DMS 273 (cell line): ENCODE measurements around the gene GALNT12.

ENCODE experiments used
- DNase-seq: peaks from one replicate; lab custom pipeline; 2025; ENCODE audit not compliant: unreplicated experiment; lab: John Stamatoyannopoulos, UW

Gene GALNT12

GRCh38 chr9:98830554-98830953 is 23.1 kb downstream of the GALNT12 start:
- DNase-seq: no peak

DNA sequence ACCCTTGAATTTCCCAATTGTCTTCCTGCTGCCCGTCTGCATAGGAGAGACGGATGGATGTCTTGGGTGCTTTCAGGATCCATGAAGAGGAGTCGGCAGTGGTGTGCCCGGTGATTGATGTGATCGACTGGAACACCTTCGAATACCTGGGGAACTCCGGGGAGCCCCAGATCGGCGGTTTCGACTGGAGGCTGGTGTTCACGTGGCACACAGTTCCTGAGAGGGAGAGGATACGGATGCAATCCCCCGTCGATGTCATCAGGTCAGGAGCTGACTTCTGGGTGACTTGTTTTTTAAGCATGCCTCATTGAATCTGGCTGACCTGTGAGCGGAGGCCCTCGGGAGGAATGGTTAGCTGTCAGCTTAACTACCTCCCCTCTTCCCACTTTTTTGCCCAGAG is 24.2 kb downstream of the GALNT12 start:
- no peak for DNase-seq

GRCh38 chr9:98832768-98833089 is 25.3 kb downstream of the GALNT12 start:
- DNase-seq: no peak

DNA sequence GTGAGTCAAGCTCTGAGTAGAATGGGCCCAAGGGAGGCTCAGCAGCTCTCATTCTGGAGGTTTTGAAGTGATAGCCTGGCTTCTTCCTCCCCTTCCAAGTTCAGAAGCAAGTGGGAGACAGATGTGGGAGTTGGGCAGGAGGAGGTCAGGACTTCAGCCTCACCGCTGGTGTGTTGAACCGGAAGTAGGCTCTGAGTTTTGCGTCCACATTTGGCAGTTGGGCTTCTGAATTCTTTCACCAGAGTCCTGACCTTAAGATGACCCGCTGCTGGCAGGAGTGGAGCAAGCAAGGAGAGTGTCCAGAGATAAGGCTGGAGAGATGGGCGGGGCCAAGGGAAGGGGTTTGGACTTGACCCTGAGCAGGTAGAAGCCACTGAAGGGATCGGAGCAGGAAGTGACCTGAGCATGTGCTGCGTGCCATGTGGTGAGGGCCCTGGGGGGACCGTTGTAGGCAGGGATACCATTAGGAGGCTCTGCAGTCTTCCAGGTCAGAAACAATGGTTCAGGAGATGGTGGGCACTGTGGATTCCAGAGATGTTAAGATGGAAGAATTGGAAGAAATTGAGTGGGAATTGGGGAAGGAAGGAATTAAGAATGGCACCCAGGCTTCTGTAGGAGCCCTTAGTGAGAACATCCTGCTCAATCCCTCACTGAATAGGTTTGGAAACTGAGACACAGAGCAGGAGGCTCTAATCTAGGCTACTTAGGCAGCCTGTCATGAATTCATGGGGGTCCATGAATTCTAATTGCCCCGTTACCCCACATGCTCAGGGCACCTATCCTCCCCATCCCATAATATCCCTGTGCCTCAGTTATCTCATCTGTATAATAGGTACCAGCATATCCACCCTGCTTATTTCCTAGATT is 25.9 kb downstream of the GALNT12 start:
- no peak for DNase-seq

- DNase-seq: no peak
Observed at GRCh38 chr9:98834386-98834785, 26.9 kb downstream of the GALNT12 start.

DNA sequence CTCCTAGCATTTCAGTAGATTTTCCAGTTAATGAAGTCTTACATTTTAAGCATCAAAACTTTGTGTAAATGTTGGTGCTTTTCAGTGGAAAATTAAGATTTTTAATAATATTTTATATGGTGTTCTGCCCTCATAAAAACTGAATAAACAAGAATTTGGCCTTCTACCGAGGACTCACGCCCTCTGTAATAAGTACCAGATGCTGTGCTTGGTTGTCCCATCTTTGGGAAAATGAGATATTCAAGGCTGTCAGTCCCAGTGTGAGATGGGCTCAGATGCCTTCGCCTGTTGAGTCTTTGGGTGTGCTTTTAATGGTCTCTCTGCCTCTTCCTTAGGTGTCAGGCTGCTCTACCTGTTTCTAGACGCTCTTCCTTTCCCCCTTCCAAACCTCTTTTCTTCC is 28.7 kb downstream of the GALNT12 start:
- DNase-seq: no peak

DNA sequence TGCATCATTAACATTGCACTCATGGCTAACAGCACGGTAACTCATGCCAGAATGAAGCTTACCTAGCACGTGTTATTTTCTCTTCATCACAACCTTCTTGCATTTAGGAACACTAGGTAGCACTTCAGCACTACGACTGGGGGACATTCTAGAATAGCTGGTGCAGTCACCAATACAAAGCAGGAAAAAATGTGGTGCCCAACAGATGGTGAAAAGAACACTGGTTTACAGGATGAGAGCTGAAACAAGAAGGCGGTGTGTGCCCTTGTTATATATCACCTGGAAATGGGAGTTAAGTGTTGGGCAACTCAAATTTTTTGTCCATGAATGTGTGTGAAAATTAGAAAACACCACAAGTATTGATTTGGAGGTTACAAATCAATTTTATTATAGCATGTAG is 30.0 kb downstream of the GALNT12 start:
- no peak for DNase-seq

GRCh38 chr9:98838155-98838867 is 30.8 kb downstream of the GALNT12 start:
- peak; percentile 76 for DNase-seq

DNA sequence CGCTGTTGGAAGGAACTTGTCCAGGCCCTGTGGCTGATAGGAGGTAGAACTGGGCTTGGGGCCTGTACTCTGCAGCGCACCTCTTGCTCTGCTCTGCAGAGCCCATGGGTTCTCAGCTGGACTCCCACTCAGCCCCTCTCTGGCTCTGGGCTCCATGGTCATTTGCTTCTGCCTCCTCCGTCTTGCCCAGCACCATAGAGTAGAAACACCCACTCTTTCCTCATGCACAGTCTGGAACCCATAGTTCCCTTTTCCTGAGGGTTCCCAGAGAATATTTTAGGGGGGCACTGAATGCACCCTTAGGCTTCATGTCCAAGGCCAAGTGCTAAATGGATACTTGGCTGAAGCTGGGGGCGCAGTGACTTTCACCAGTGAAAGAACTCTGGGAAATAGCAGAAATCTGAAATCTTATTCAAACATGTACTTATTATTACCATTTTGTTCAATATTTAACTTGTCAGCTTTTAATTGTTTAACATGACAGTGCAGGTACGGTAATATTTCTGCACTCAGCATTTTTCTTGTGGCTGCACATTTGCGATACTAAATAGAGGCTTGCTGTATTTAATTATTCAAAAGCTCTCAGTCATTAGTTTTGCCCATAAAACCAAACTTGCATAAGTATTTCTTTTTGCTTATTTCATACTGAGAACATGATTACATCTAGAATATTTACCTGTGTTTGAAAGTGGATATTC is 31.5 kb downstream of the GALNT12 start:
- DNase-seq: no peak

GRCh38 chr9:98839724-98840123 is 32.3 kb downstream of the GALNT12 start:
- DNase-seq: no peak

- DNase-seq: no peak
Observed at GRCh38 chr9:98842510-98842909, 35.0 kb downstream of the GALNT12 start.

DNA sequence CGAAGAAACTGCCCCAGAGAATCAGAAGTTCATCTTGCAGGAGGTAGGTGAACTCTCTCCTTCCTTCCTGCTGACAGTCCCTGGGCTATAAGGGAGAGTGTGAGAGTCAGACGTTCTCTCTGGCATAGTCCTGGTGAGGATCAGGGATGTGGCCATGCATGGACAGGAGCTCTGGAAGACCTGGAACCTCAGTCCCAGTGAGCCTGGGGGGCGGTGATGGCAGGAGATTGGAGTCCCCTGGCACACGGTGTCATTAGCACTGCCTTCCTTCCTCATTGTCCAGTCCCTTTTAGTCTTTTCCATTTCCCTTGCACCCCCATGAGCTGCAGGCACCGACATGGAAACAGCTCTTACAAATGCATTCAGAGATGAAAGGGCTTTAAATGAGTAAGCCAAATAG is 38.6 kb downstream of the GALNT12 start:
- DNase-seq: no peak

DNA sequence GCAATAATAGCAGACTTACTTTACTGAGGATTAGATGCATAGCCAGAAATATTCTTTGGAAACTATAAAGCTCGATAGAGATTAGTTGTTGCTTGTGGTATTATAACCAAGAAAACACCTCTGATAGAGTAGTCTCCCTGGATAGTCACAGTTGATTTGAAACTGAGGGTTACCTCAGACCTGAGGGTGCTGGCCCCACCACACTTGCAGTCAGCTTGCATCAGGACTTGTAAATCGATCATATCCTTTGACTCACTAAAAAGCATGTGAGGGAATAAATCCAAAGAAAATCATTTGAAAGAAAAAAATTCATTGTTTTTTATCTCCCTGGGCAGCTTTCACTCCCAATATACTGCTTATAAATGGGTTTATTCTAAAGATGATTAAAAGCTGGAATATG is 39.4 kb downstream of the GALNT12 start:
- no peak for DNase-seq

DNA sequence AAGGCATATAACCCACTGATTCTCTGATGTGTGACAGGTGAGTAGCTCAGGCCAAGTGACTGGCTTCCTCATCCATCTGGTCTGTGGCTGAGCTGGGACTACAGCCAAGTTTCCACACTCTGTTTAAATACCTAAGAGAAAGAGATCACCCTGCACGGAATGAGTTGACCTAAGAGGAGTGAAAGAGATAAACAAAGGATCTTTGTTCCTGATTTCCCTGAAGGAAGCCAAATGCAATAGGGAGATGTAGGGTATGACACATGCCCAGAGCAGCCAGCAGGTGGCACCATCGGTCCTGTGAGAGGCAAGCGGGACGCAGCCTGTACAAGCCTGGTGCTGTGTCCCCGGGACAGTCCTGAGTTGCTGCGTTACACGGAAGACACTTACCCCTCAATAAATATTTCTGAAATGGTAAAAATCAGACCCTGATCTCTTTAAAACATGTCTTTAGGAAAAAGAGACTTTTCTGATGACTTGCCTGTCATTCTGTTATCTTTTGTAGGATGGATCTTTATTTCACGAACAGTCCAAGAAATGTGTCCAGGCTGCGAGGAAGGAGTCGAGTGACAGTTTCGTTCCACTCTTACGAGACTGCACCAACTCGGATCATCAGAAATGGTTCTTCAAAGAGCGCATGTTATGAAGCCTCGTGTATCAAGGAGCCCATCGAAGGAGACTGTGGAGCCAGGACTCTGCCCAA is 41.1 kb downstream of the GALNT12 start:
- DNase-seq: peak; percentile 89

DNA sequence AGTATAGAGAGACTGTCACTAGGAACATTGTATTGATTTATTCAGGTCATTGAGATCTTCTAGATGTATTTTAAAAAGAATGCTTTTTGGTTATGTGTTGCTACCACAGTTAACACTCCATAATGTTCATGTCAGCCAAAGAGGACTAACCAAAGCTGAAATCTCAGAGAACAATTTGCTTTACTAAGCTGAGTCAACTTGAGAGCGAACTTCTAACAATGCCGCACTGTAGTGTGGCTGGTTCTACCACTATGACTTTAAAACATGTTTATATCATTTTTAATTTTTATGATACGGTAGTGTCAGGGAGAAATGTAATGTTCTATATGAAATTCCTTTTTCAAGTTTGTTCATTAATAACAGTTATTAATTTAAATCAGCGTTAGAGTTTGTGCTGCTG is 42.1 kb downstream of the GALNT12 start:
- DNase-seq: no peak

GRCh38 chr9:98850851-98851729 is 43.6 kb downstream of the GALNT12 start:
- DNase-seq: no peak

DNA sequence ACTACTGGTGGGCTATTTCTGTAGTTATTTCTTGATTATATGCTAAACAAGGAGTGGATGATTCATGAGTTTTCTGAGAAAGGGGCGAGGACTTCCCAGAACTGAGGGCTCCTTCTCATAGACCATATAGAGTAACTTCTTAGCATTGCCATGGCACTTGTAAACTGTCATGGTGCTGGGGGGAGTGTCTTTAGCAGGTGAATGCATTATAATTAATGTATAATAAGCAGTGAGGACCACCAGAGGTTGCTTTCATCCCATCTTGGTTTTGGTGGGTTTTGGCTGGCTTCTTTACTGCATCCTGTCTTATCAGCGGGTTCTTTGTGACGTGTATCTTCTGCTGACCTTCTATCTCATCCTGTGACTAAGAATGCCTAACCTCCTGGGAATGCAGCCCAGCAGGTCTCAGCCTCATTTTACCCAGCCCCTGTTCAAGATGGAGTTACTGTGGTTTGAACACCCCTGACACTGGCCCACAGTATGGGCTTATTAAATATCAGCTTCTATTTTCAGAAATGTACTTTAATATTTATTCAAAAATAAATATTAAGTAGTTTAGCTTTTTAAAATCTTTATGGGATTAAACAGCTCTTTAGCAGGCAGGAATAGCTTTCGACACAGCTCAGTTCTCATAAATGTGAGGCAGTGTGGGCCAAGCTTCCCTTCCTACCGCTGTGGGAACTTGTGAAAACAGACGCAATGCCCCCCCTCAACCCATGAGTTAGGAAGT is 44.4 kb downstream of the GALNT12 start:
- DNase-seq: no peak

GRCh38 chr9:98852460-98852734 is 44.9 kb downstream of the GALNT12 start:
- DNase-seq: no peak

DNA sequence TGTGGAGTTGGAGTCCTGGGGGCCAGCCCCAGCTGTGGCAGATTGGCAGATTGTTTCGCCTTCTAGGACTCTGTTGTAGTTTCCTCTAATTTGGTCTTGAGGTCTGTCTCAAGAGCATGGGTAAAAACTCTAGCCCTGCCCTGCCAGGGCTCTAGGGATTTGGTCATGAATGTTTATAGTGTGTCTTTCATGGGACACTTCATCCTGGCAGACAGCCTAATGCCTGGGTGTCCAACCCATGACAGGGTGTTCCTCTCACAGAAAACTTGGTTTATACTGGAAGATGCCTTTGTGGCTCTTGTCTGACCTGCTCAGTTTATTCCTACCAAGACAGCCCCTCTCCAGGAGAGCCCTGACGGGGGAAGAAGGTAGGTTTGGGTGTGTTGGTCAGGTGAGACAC is 45.5 kb downstream of the GALNT12 start:
- no peak for DNase-seq

DNA sequence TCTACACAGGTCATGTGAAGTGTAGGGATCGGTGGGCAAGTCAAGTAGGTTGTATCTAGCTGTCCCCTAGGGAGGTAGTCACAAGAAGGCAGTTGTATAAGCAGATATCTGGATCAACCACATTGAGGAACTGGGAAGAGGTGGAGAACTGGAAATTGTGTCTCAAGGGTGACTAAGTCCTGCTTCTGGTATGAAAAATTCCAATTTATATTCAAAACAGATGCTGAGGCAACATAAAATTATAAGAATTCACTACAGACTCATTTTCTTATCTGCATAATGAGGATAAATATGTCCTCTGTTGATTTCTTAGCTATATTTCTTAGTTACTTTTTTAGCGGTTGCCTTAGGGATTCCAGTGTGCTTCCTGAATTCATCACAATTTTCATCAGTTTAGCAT is 46.8 kb downstream of the GALNT12 start:
- DNase-seq: no peak
